DMS114 treated with DMSO at 0.1 percent for 48 hours (cell line): ENCODE measurements around the gene SLC25A43.
"Not testable (repeated sequence)": the region's sequence is repeated elsewhere in the genome, so short reads cannot be mapped to it uniquely, and the experiment has no call there.

Source experiments
- DNase-seq: peaks from one replicate; lab custom pipeline; 2025; ENCODE audit not compliant: unreplicated experiment; lab: John Stamatoyannopoulos, UW

SLC25A43 gene

GRCh38 chrX:119398974-119399771, at the start of gene SLC25A43:
TSS of gene SLC25A43 (plus strand) at chrX:119399336. CDS start at chrX:119399404, 68 bp downstream.
- no peak for DNase-seq

- no peak for DNase-seq
Measured at GRCh38 chrX:119359618-119360382, 39.3 kb upstream of the SLC25A43 start.

- not testable (repeated sequence) for DNase-seq
Measured at GRCh38 chrX:119361451-119361850, 37.7 kb upstream of the SLC25A43 start.

GRCh38 chrX:119362074-119362473, 37.1 kb upstream of the SLC25A43 start:
- DNase-seq: not testable (repeated sequence)

- no peak for DNase-seq
Measured at GRCh38 chrX:119363391-119363790, 35.7 kb upstream of the SLC25A43 start.

GRCh38 chrX:119371861-119372260, 27.3 kb upstream of the SLC25A43 start:
- not testable (repeated sequence) for DNase-seq

GRCh38 chrX:119374736-119375135, 24.4 kb upstream of the SLC25A43 start:
- DNase-seq: no peak

- DNase-seq: no peak
Measured at GRCh38 chrX:119375561-119375960, 23.6 kb upstream of the SLC25A43 start.

- DNase-seq: no peak
Measured at GRCh38 chrX:119376312-119376711, 22.8 kb upstream of the SLC25A43 start.

- DNase-seq: no peak
Measured at GRCh38 chrX:119381349-119381944, 17.7 kb upstream of the SLC25A43 start.

GRCh38 chrX:119382606-119383005, 16.5 kb upstream of the SLC25A43 start:
- no peak for DNase-seq

- DNase-seq: not testable (repeated sequence)
Measured at GRCh38 chrX:119386685-119387084, 12.5 kb upstream of the SLC25A43 start.

- not testable (repeated sequence) for DNase-seq
Measured at GRCh38 chrX:119387426-119387825, 11.7 kb upstream of the SLC25A43 start.

- DNase-seq: no peak
Measured at GRCh38 chrX:119389214-119389613, 9.9 kb upstream of the SLC25A43 start.

- no peak for DNase-seq
Measured at GRCh38 chrX:119389871-119390501, 9.2 kb upstream of the SLC25A43 start.

GRCh38 chrX:119391279-119391678, 7.9 kb upstream of the SLC25A43 start:
- DNase-seq: no peak

GRCh38 chrX:119393144-119393543, 6.0 kb upstream of the SLC25A43 start:
- DNase-seq: no peak

GRCh38 chrX:119398587-119398973, 556 bp upstream of the SLC25A43 start:
- no peak for DNase-seq

GRCh38 chrX:119399772-119400101, 601 bp downstream of the SLC25A43 start:
- DNase-seq: no peak

- DNase-seq: no peak
Measured at GRCh38 chrX:119401569-119401968, 2.4 kb downstream of the SLC25A43 start.

- no peak for DNase-seq
Measured at GRCh38 chrX:119402588-119402987, 3.5 kb downstream of the SLC25A43 start.
